GM21786 (cell line): ENCODE results near the gene RMND1.
A peak's percentile ranks its signal among the peaks of the same experiment; 100 is the strongest.
"Not testable (repeated sequence)": the region's sequence is repeated elsewhere in the genome, so short reads cannot be mapped to it uniquely, and the experiment has no call there.

Experiments
- ATAC-seq: cut with Tn5 transposase; IDR thresholded peaks from one replicate; pipeline ENCODE4 v1.9.1; 2021; ENCODE audit not compliant: unreplicated experiment

RMND1 gene

GRCh38 chr6:151451950-151452749 is at the start of gene RMND1:
Gene RMND1 (minus strand): TSS chr6:151452126. CDS start chr6:151445811, 6,315 bp downstream.
- peak; percentile 96 for ATAC-seq

GRCh38 chr6:151499551-151499950 is 47.6 kb upstream of the RMND1 start:
- ATAC-seq = no peak

- ATAC-seq = peak; percentile 68
Measured at GRCh38 chr6:151498327-151498726, 46.4 kb upstream of the RMND1 start.

GRCh38 chr6:151497905-151498304 is 46.0 kb upstream of the RMND1 start:
- peak; percentile 16 for ATAC-seq

GRCh38 chr6:151495380-151495779 is 43.5 kb upstream of the RMND1 start:
- ATAC-seq = no peak

GRCh38 chr6:151494936-151495320 is 43.0 kb upstream of the RMND1 start:
- no peak for ATAC-seq

GRCh38 chr6:151494235-151494935 is 42.5 kb upstream of the RMND1 start:
- ATAC-seq = no peak

- ATAC-seq = no peak
Measured at GRCh38 chr6:151493804-151494234, 41.9 kb upstream of the RMND1 start, which contains the start of gene CCDC170. Gene CCDC170 (plus strand): TSS chr6:151494017. CDS start chr6:151494129, 112 bp downstream.

- no peak for ATAC-seq
Measured at GRCh38 chr6:151493161-151493803, 41.4 kb upstream of the RMND1 start.

GRCh38 chr6:151490996-151491395 is 39.1 kb upstream of the RMND1 start:
- no peak for ATAC-seq

GRCh38 chr6:151488226-151488625 is 36.3 kb upstream of the RMND1 start:
- ATAC-seq = no peak

GRCh38 chr6:151483994-151484393 is 32.1 kb upstream of the RMND1 start:
- no peak for ATAC-seq

GRCh38 chr6:151482290-151482689 is 30.4 kb upstream of the RMND1 start:
- peak; percentile 65 for ATAC-seq

GRCh38 chr6:151481786-151482185 is 29.9 kb upstream of the RMND1 start:
- ATAC-seq = no peak

- ATAC-seq = no peak
Measured at GRCh38 chr6:151478670-151479069, 26.7 kb upstream of the RMND1 start.

- no peak for ATAC-seq
Measured at GRCh38 chr6:151477726-151478125, 25.8 kb upstream of the RMND1 start.

- ATAC-seq = peak; percentile 63
Measured at GRCh38 chr6:151475653-151476523, 24.0 kb upstream of the RMND1 start.

- ATAC-seq = no peak
Measured at GRCh38 chr6:151464702-151465101, 12.8 kb upstream of the RMND1 start.

GRCh38 chr6:151461673-151462072 is 9.7 kb upstream of the RMND1 start:
- no peak for ATAC-seq

GRCh38 chr6:151455751-151456398 is 3.9 kb upstream of the RMND1 start:
- not testable (repeated sequence) for ATAC-seq
